ENCODE measurements around the gene OR2Z1.

Gene OR2Z1

GRCh38 chr19:8721334-8721733, at the start of gene OR2Z1:
TSS of gene OR2Z1 (plus strand) at chr19:8721634. CDS start at chr19:8731029, 9,395 bp downstream.
- no peak for DNase-seq

GRCh38 chr19:8673276-8673891, 48.0 kb upstream of the OR2Z1 start:
- DNase-seq = no peak

GRCh38 chr19:8675066-8675465, 46.4 kb upstream of the OR2Z1 start:
- DNase-seq = no peak

GRCh38 chr19:8678244-8678807, 43.1 kb upstream of the OR2Z1 start:
- no peak for DNase-seq

GRCh38 chr19:8680676-8681344, 40.6 kb upstream of the OR2Z1 start:
- DNase-seq = no peak

GRCh38 chr19:8681345-8682029, 39.9 kb upstream of the OR2Z1 start:
- peak in 1 of 2 experiments; percentile 57 for DNase-seq

GRCh38 chr19:8682472-8682871, 39.0 kb upstream of the OR2Z1 start:
- DNase-seq = no peak

GRCh38 chr19:8682931-8683330, 38.5 kb upstream of the OR2Z1 start:
- DNase-seq = no peak

GRCh38 chr19:8684001-8684902, 37.2 kb upstream of the OR2Z1 start:
- no peak for DNase-seq

- DNase-seq = no peak
These were observed 34.9 kb upstream of the OR2Z1 start for GRCh38 chr19:8686549-8686948.

- no peak for DNase-seq
These were observed 32.5 kb upstream of the OR2Z1 start for GRCh38 chr19:8688930-8689329.

DNA sequence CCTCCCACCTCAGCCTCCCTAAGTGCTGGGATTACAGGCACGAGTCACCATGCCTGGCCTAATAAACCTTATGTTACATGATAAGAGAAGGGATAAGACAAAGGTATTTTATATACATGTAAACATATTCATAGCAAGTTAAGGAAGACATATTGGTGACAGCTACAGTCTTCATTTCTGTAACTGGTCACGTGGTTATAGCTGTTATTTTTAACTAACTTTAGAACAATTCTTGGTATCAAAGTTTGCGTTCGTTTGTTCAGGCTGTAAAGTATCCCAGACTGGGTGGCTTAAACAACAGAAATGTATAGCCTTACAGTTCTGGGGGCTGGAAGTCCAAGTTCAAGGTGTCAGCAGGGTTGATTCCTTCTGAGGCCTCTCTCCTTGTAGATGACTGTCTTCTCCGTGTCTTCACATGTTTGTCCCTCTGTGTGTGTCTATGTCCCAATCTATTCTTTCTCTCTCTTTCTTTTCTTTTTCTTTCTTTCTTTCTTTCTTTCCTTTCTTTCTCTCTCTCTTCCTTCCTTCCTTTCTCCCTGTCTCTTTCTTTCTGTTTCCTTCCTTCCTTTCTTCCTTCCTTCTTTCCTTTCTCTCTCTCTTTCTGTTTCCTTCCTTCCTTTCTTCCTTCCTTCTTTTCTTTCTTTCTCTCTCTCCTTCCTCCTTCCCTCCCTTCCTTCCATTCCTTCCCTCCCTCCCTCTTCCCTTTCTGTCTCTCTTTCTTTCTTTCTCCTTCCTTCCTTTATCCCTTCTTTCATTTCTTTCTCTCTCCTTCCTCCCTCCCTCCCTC, 30.5 kb upstream of the OR2Z1 start:
- no peak for DNase-seq

DNA sequence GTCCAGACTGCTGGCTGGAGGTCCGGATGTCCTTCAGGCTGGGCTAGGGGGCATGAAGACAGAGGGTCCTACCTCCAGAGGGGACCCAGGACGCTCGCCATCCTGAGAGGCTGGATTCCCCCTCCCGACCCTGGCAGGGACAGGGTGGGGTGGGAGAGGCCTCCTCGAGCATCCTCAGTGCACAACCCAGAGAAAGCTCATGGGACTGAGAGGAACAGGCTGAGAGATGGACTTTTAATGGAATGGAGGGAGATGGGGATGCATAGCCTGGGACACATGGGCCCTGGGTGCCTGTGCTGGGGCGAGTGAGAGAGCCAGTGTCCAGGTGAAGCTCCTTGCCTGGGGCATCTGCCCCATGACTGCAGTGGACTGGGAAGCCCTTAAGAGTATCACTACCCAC, 25.9 kb upstream of the OR2Z1 start:
- DNase-seq = no peak

DNA sequence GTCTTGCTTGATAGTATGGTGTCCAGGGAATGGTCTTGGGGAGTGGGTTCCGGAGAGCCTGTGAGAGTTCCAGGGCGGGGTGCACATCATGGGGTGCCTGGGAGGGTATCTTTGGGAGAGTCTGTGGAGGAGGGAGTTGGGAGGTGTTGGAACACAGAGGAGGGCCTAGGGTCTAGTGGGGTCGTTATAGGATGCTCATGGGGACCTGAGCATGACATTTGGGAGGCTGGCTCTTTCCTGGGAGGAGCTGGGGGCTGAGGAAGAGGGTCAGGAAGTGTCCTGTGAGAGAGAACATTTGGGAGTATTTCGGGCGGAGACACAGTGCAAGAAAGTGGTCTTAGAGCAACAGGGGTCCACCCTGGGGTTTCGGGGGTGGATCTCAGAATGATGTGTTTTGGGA, 25.5 kb upstream of the OR2Z1 start:
- no peak for DNase-seq

DNA sequence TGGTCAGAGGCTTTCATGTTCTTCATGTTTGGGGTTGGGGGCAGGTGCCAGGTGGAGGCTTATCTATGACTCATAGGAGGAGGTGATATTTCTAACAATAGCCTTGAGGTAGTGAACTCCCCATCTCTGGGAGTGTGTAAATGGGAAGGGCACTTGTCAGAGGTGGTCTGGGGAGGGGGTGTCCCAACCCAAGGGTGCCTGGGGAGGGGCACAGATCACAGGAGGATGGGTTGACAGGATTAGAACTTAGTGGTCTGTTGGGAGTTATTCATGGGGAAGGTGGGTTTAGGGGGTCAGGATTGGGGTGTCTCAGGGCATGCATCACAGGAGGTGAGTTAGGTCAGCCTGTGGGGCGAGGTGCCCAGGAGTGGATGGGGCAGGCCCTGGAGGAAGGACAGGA, 24.4 kb upstream of the OR2Z1 start:
- no peak for DNase-seq

DNA sequence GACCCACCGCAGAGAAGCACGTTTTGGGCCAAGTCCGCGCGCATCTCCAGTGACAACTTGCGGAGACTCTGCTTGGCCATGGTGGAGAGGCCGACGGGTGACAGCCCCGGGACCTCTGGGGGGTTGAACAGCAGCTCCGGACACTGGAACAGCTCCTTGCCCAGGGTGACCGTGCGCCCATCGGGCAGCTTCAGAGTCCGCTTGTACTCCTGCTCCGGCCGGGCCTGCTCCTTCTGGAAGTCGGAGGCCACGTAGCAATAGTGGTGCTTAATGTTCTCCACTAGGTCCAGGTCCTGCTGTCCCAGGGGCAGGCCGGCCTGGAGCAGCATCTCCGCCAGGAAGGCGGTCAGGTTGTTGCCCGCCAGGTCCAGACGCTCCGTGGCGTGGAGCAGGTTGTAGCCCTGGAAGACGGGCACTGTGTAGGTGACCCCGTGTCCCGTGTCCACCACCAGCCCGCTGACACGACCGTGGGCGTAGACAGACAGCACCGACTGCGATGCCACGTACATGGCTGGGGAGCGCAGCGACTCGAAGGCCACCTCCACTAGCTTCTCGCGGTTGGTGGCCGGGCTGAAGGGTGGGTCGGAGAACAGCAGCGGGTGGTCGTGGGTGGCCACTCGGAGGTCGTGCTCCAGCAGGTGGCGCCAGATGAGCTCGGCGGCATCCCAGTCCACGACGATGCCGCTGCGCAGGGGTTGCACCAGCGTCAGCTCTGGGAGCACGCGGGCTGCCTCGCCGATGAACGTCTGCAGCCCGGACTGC, 23.6 kb upstream of the OR2Z1 start:
- no peak for DNase-seq

DNA sequence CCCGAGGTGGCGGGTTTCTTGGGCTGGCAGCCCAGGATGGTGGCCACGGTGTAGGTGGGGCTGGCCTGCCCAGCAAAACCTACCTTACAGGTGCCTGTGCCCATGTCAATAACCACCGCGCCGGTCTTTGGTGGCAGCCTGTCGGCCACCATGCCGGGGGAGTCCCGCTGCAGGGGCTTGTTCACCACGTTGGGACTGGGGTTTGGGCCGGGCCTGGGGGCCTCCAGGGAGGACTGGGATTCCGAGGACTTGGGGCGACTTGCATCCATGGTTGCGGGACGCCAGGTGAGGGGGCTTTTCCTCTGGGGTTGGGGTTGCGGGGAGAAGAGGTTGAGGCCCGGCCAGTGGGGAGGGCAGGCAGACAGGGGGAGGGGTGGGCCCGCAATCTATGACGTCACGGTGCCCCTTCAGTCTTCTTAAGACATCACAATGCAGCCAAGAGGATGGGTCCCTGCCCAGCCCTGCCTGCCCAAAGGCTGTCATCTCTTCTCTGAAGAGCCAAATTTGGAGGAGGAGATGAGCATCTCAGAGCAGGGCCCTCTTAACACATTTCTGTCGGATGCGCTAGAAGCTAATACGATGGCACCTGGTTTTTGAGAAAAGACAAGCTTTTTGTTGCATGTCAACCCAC, 22.9 kb upstream of the OR2Z1 start, which contains the start of gene ACTL9:
Gene ACTL9, minus strand, starts transcription at position 363 of the 631 bp plus-strand sequence. Its CDS starts 94 bp downstream, at position 269.
- DNase-seq = no peak

DNA sequence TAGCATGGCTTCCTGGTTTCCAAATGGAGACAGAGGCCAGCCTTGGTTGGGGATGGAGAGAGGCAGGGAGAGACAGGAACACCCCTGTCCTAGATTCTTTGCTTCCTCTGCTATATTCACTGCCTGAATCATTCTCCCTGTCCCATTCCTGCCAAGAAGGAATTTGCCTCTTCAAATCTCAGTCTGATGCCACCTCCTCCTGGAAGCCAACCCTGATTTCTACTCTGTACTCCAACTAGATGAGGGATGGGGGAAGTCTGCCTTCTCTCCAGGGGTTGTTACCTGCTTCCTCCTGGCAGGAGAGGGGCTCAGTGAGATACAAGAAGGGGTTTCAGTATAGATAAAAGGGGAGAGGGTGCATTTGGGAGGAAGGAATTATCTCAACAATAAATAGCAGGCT, 21.5 kb upstream of the OR2Z1 start:
- DNase-seq = no peak

DNA sequence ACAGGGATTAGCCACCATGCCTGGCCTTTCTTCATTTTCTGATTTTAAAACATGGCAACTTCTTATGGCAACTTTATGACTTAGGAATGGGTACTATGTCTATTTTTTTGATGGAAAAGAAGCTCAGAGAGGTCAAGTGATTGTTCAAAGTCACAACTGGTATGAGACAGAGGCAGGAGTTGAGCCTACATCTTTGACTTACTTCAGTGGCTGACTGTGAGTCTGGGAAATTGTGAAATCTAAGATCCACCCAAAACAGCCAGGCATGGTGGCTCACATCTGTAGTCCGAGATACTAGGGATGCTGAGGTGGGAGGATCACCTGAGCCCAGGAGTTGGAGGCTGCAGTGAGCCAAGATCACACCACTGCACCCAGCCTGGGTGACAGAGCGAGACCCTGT, 20.5 kb upstream of the OR2Z1 start:
- DNase-seq = no peak

DNA sequence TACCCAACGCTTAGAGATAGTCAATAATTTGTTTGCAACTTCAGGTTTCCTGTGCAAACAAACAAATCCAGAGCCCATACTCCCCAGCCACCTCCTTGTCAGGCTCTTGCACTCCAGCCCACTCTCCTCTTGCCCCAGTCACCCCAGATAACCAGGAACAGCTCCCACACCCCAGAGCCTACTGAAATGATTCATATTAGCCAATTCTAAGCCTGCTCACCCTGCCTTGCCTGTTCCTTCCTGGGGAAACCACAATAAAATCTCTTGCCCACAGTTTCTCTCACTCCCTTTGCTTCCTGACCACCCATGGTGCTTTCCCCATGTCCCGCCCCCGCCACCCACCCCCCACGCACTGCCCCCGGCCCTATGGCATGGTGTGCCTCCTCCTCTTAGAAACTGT, 19.1 kb upstream of the OR2Z1 start:
- DNase-seq = no peak

GRCh38 chr19:8703223-8703622, 18.2 kb upstream of the OR2Z1 start:
- DNase-seq = no peak
